OCI-LY1 (cell line): Measurements from ENCODE around the gene ALPK3.

Experiments used
- H2AFZ ChIP-seq: fragments of 200-600 bp; sonication (generic), shearing (Covaris generic); 2 replicates; pipeline ENCODE4 v1.6.0; 2014; ENCODE audit warnings: antibody characterized with exemption, mild to moderate bottlenecking, low read length
- H3F3A ChIP-seq: fragments of 200-600 bp; sonication (generic), shearing (Covaris generic); 2 replicates; pipeline ENCODE4 v1.6.0; 2014; ENCODE audit warnings: mild to moderate bottlenecking, antibody characterized with exemption, low read length, moderate library complexity; ENCODE audit not compliant: insufficient read depth
- H3K27ac ChIP-seq: fragments of 200-600 bp; sonication (generic); 2 replicates; pipeline ENCODE4 v1.5.1; 2014; ENCODE audit warnings: low read length, mixed run types, mild to moderate bottlenecking, low read depth; ENCODE audit not compliant: poor library complexity, severe bottlenecking
- H3K27me3 ChIP-seq: fragments of 200-600 bp; sonication (generic); 2 replicates; pipeline ENCODE4 v1.6.0; 2014; ENCODE audit warnings: antibody characterized with exemption, mild to moderate bottlenecking, low read length, moderate library complexity; ENCODE audit not compliant: insufficient read depth
- H3K36me3 ChIP-seq: fragments of 200-600 bp; sonication (generic); 2 replicates; pipeline ENCODE4 v1.6.1; 2014; ENCODE audit warnings: mild to moderate bottlenecking, antibody characterized with exemption, low read length, moderate library complexity, mixed read lengths; ENCODE audit not compliant: insufficient read depth
- H3K4me1 ChIP-seq: fragments of 200-600 bp; sonication (generic); 2 replicates; pipeline ENCODE4 v1.5.1; 2014; ENCODE audit warnings: mild to moderate bottlenecking, low read length, moderate library complexity; ENCODE audit not compliant: insufficient read depth, severe bottlenecking
- H3K4me2 ChIP-seq: fragments of 200-600 bp; sonication (generic), shearing (Covaris generic); 2 replicates; pipeline ENCODE4 v1.6.1; 2014; ENCODE audit warnings: low read length
- H3K4me3 ChIP-seq: fragments of 200-600 bp; sonication (generic); 2 replicates; pipeline ENCODE4 v1.5.1; 2014; ENCODE audit warnings: low read length, low read depth, mild to moderate bottlenecking, mixed read lengths; ENCODE audit not compliant: poor library complexity, severe bottlenecking
- H3K79me2 ChIP-seq: fragments of 200-600 bp; shearing (Covaris generic); 2 replicates; pipeline ENCODE4 v1.6.1; 2016; ENCODE audit warnings: mixed run types, low read length, mixed read lengths; ENCODE audit not compliant: insufficient read depth
- H3K9ac ChIP-seq: fragments of 200-600 bp; sonication (generic), shearing (Covaris generic); 2 replicates; pipeline ENCODE4 v1.6.1; 2014; ENCODE audit warnings: mild to moderate bottlenecking, low read length, mixed read lengths
- H3K9me2 ChIP-seq: fragments of 200-600 bp; sonication (generic), shearing (Covaris generic); 2 replicates; pipeline ENCODE4 v1.6.1; 2014; ENCODE audit warnings: low read depth, mild to moderate bottlenecking, low read length, mixed read lengths
- H3K9me3 ChIP-seq: fragments of 200-600 bp; shearing (Covaris generic); 2 replicates; pipeline ENCODE4 v1.6.1; 2014; ENCODE audit warnings: low read length, mixed read lengths
- H4K20me1 ChIP-seq: fragments of 200-600 bp; sonication (generic), shearing (Covaris generic); 2 replicates; pipeline ENCODE4 v1.6.0; 2016; ENCODE audit warnings: mild to moderate bottlenecking, low read length; ENCODE audit not compliant: insufficient read depth
- EZH2 ChIP-seq: fragments of 200-600 bp; sonication (generic), shearing (Covaris generic); IDR thresholded peaks from 2 replicates; pipeline ENCODE4 v1.8.0; 2017; ENCODE audit warnings: borderline replicate concordance, mixed run types, mild to moderate bottlenecking, antibody characterized with exemption, low read length, moderate library complexity, mixed read lengths
- TF ChIP-seq, protein P1 (sequence below): fragments of 200-600 bp; sonication (generic), shearing (Covaris generic); IDR thresholded peaks from 2 replicates; pipeline ENCODE4 v1.5.1; 2017; ENCODE audit warnings: mild to moderate bottlenecking, antibody characterized with exemption, low read length, moderate library complexity, mixed read lengths

Gene ALPK3

DNA sequence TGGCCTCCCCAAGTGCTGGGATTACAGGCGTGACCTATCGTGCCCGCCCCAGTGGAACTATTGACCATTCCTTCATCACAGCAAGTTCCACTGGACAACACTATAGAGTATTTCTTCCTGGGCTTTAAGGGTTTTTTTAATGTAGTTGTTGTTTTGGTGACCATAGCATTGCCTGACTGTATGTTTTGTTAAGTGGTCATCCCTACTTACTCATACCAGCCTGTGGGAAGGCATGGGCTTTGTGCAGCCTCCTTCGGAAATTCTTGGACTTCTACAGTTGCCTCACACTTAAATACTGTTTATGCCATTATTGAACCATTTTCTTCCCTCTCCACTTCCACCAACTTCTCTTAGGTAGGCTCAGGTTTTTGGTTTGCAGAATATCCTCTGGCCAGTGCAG lies 19.9 kb upstream of the ALPK3 start:
- no peak overlapping the region for H3K9ac ChIP-seq

DNA sequence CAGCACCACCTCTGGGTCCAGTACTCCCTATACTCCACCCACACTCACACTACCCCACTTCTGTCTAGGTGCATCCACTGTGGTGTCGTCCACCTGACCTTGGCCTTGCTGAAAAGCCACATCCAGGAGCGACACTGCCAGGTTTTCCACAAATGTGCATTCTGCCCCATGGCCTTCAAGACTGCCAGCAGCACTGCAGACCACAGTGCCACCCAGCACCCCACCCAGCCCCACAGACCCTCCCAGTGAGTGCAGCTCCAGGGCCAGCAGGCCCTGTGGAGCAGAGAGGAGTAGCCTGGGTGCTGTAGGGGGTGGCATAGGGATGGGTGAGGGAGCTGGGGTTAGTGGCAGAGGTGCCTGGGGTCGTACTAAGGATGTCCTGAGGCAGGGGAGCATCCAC lies 19.4 kb upstream of the ALPK3 start:
- no peaks in the 10 kb centered on the region for H3K9me2 ChIP-seq
- no peaks in the 10 kb centered on the region for H4K20me1 ChIP-seq
- no peaks in the 10 kb centered on the region for H3K79me2 ChIP-seq
- H3F3A ChIP-seq, result no peaks in the 10 kb centered on the region
- no peak overlapping the region for H3K4me3 ChIP-seq
- H3K36me3 ChIP-seq, result peaks cover 81% of the 10 kb centered on the region
- H3K27ac ChIP-seq, result no peak overlapping the region
- H2AFZ ChIP-seq, result no peak overlapping the region
- TF ChIP-seq EZH2, result no peak
- TF ChIP-seq, protein P1, sequence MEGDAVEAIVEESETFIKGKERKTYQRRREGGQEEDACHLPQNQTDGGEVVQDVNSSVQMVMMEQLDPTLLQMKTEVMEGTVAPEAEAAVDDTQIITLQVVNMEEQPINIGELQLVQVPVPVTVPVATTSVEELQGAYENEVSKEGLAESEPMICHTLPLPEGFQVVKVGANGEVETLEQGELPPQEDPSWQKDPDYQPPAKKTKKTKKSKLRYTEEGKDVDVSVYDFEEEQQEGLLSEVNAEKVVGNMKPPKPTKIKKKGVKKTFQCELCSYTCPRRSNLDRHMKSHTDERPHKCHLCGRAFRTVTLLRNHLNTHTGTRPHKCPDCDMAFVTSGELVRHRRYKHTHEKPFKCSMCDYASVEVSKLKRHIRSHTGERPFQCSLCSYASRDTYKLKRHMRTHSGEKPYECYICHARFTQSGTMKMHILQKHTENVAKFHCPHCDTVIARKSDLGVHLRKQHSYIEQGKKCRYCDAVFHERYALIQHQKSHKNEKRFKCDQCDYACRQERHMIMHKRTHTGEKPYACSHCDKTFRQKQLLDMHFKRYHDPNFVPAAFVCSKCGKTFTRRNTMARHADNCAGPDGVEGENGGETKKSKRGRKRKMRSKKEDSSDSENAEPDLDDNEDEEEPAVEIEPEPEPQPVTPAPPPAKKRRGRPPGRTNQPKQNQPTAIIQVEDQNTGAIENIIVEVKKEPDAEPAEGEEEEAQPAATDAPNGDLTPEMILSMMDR, result no peak
- H3K4me2 ChIP-seq, result no peak overlapping the region
- H3K27me3 ChIP-seq, result no peaks in the 10 kb centered on the region
- H3K4me1 ChIP-seq, result no peaks in the 10 kb centered on the region
- H3K9me3 ChIP-seq, result no peaks in the 10 kb centered on the region
- no peak overlapping the region for H3K9ac ChIP-seq

More for the DNA sequence above, 19.9 kb upstream of the ALPK3 start:
- no peak for TF ChIP-seq EZH2
- TF ChIP-seq, protein P1, result no peak
- H3K9me2 ChIP-seq, result no peaks in the 10 kb centered on the region
- H3K4me3 ChIP-seq, result no peak overlapping the region
- H3K27ac ChIP-seq, result no peak overlapping the region
- no peaks in the 10 kb centered on the region for H3F3A ChIP-seq
- peaks cover 82% of the 10 kb centered on the region for H3K36me3 ChIP-seq
- H4K20me1 ChIP-seq, result no peaks in the 10 kb centered on the region
- H3K9me3 ChIP-seq, result no peaks in the 10 kb centered on the region
- H3K27me3 ChIP-seq, result no peaks in the 10 kb centered on the region
- H3K4me1 ChIP-seq, result no peaks in the 10 kb centered on the region
- no peaks in the 10 kb centered on the region for H3K79me2 ChIP-seq
- H3K4me2 ChIP-seq, result no peak overlapping the region
- no peak overlapping the region for H2AFZ ChIP-seq

DNA sequence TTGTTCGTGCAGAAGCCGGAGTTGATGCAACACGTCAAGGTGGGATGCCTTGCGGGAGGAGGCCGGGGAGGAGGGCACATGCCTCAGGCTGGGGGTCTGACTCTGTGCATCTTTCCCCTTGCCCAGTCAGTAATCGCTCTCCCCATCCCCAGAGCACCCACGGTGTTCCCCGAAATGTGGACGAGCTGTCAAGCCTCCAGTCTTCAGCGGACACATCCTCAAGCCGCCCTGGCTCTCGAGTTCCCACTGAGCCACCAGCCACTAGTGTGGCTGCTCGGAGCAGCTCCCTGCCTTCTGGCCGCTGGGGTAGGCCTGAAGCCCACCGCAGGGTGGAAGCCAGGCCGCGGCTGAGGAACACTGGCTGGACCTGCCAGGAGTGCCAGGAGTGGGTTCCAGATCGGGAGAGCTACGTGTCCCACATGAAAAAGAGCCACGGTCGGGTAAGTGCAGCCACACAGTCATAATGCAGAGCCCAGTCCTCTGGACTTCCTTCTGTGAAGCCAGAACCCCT lies 18.7 kb upstream of the ALPK3 start:
- Histone ChIP-seq H3K36me3 (peaks cover 75% of the 10 kb centered on the region), H2AFZ (no peak overlapping the region), H3K4me2 (no peak overlapping the region), H3K79me2 (no peaks in the 10 kb centered on the region), H3K27me3 (no peaks in the 10 kb centered on the region), H4K20me1 (no peaks in the 10 kb centered on the region), H3K9me3 (no peaks in the 10 kb centered on the region), H3K9ac (no peak overlapping the region), H3K27ac (no peak overlapping the region), H3K4me1 (no peaks in the 10 kb centered on the region), H3F3A (no peaks in the 10 kb centered on the region), H3K4me3 (no peak overlapping the region), H3K9me2 (no peaks in the 10 kb centered on the region)
- TF ChIP-seq EZH2, result no peak
- TF ChIP-seq, protein P1, result no peak
